ENCODE measurements around the gene BSX. TPM values are rescaled to one million over a fixed set of nuclear protein-coding genes. Genes with fewer than 3 reads are reported as not detected.
A peak's percentile ranks its signal among the peaks of the same experiment; 100 is the strongest.

Gene BSX
- total and polyA plus RNA-seq, 2 experiments from 2014 or later: not detected

DNA sequence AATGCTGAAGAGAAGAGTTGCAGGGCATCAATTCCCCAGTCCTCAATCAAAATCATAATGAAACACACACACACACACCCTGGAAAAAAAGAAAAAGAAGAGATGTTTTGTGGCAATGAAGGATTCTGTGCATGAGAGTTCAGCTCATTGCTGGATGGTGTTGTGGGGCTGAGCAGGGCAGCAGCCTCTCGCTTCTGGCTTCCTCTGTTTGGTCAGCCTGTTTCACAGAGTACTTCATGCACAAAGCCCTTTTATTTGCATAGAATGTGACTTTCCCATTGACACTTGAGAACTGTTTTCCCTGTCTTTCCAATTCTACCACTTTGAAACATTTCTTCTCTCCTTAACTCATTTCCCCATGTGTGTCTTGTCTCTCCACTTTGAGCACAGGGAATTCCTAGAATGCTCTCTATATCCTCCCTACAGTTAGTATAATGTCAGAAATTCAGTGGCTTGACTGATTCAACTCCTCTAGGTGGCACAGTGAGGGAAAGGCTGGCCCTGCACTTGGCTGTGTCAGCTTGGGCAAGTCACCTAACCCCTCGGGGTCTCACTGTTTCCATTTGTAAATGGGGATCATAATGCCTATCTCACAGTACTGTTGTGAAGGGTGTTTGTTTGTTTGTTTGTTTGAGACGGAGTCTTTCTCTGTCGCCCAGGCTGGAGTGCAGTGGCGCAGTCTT, 25.4 kb upstream of the BSX start:
- H3K9me3 ChIP-seq (ENCODE audit: low read depth): no peaks in the 10 kb centered on the region
- no peaks in the 10 kb centered on the region for H3K36me3 ChIP-seq
- peaks cover 3% of the 10 kb centered on the region for H3K27me3 ChIP-seq
- no peak for DNase-seq (ENCODE audit: low read depth in 1 of 2, low spot score in 1 of 2)
- no peak overlapping the region for H3K4me3 ChIP-seq
- TF ChIP-seq, protein P1, sequence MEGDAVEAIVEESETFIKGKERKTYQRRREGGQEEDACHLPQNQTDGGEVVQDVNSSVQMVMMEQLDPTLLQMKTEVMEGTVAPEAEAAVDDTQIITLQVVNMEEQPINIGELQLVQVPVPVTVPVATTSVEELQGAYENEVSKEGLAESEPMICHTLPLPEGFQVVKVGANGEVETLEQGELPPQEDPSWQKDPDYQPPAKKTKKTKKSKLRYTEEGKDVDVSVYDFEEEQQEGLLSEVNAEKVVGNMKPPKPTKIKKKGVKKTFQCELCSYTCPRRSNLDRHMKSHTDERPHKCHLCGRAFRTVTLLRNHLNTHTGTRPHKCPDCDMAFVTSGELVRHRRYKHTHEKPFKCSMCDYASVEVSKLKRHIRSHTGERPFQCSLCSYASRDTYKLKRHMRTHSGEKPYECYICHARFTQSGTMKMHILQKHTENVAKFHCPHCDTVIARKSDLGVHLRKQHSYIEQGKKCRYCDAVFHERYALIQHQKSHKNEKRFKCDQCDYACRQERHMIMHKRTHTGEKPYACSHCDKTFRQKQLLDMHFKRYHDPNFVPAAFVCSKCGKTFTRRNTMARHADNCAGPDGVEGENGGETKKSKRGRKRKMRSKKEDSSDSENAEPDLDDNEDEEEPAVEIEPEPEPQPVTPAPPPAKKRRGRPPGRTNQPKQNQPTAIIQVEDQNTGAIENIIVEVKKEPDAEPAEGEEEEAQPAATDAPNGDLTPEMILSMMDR (IDR thresholded peaks at IDR 0.05; ENCODE audit: low read depth, low read length): no peak
- H3K4me1 ChIP-seq (ENCODE audit: low read depth): peaks cover 6% of the 10 kb centered on the region
- H3K27ac ChIP-seq: no peak overlapping the region

DNA sequence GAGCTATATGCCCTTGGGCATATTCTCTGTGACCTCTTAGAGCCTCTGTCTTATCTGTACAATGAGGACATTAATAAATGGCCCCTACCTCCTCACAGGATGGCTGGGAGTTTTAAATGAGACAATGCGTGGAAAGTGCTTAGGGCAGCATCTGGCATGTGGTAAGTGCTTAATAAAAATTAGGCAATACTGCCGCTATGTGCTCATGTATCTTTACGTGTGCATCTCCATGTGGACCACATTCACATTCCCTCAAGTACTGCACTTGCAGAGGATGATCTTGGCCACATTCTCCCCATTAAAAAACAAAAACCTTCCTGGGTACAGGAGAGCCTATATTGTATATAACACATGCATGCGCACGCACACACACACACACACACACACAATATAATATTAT, 19.1 kb upstream of the BSX start:
- TF ChIP-seq, protein P1 (IDR thresholded peaks at IDR 0.05; ENCODE audit: low read depth, low read length): no peak

DNA sequence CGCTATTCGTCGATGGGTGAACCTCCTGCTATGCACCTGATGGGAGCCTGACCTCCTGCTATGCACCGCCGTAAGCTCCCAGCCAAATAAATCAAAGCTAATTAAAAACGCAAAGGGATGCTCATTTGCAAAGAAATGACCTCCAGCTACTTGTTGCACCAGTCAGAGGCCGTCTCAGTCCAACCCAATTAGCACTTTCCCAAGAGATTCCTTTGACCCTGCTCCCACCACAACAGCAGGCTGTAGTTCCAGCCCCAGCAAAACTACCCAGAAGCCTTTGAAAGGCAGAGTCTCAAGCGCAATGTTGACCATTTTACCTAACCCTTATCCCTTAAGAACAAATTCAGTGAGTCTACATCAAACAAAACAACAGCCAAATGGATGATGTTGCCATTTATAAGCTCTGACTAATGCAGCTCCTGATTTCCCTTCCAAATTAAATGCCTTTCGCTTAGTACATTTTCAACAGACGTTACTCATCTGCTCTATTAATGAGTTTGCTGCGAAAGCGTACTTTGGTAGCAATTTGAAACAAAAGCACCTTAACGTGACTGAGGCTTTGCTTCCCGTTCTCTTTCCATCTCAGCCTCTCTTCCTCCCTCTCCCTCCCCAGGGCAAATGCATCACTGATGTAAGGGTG, 17.2 kb upstream of the BSX start:
- no peak for DNase-seq (ENCODE audit: low read depth in 1 of 2, low spot score in 1 of 2)
- Histone ChIP-seq H3K27ac (no peak overlapping the region), H3K9me3 (ENCODE audit: low read depth) (no peaks in the 10 kb centered on the region), H3K36me3 (no peaks in the 10 kb centered on the region), H3K4me3 (no peak overlapping the region), H3K27me3 (peaks cover 3% of the 10 kb centered on the region), H3K4me1 (ENCODE audit: low read depth) (no peaks in the 10 kb centered on the region)
- TF ChIP-seq, protein P1 (IDR thresholded peaks at IDR 0.05; ENCODE audit: low read depth, low read length): no peak

More for the DNA sequence above, 19.1 kb upstream of the BSX start:
- DNase-seq (ENCODE audit: low read depth in 1 of 2, low spot score in 1 of 2): no peak
- no peaks in the 10 kb centered on the region for H3K4me1 ChIP-seq (ENCODE audit: low read depth)
- H3K27me3 ChIP-seq: peaks cover 3% of the 10 kb centered on the region
- H3K36me3 ChIP-seq: no peaks in the 10 kb centered on the region
- no peak overlapping the region for H3K27ac ChIP-seq
- H3K9me3 ChIP-seq (ENCODE audit: low read depth): no peaks in the 10 kb centered on the region
- no peak overlapping the region for H3K4me3 ChIP-seq

DNA sequence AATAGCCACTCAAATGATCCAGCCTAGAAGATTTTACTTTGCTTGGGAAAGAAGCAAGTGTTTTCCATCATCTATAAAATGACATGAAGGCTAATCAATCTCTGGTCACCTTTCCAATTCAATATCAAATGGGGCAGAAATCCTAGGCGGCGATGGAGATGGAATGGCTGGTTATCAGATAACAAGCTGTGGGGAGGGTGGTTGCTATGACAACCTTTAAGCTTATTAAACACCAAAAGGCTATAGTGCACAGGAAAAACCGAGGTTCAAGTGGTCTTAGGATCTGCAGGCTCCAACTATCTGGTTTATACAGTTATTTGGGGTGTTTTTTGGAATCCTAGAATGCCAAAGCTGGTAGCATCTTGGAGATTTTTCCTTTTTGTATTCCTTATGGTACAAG, 13.9 kb upstream of the BSX start:
- Histone ChIP-seq H3K27ac (no peak overlapping the region), H3K27me3 (no peaks in the 10 kb centered on the region), H3K36me3 (no peaks in the 10 kb centered on the region), H3K9me3 (ENCODE audit: low read depth) (no peaks in the 10 kb centered on the region), H3K4me1 (ENCODE audit: low read depth) (no peaks in the 10 kb centered on the region), H3K4me3 (no peak overlapping the region)
- TF ChIP-seq, protein P1 (IDR thresholded peaks at IDR 0.05; ENCODE audit: low read depth, low read length): no peak
- DNase-seq (ENCODE audit: low read depth in 1 of 2, low spot score in 1 of 2): no peak

DNA sequence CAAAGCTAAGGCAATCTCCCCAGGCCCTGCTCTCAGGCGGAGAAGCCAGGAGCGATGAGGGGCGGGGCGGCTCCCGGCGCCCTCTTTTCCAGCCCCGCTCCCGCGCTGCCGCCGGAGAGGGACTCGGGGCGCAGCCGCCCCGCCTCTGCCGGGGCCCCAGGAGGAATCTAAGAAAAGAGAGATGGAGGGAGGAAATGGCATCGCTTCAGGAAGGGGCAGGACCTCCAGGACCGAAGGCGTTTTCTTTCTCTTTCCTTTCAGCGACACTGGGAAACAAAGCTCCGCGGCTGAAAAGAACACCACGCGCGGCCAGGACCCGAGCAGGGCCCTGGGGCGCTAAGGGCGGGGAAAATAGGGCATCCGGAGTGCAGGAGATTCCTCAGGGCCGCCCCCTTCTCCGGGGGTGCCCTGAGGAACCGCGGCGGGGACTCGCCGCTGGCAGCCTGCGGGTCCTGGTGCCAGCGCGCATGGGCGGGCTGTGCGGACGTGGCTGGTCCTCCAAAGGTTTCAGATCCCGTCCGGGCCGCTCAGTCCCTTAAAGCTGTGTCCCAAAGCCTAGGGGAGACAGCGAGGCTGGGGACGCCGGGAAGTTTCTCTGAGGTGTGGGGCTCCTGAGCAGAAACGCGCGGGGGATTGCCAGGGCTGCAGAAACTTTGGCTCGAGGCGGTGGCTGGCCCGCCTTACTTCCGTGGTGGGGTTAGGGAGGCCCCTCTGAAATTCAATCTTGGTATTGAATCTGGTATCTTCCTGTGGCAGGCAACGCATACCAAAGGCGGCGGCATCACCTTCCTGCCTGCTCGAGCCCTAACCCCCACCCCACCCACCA, 2.8 kb upstream of the BSX start:
- TF ChIP-seq, protein P1 (IDR thresholded peaks at IDR 0.05; ENCODE audit: low read depth, low read length): no peak

More for the DNA sequence above, 2.8 kb upstream of the BSX start:
- peaks cover 4% of the 10 kb centered on the region for H3K4me1 ChIP-seq (ENCODE audit: low read depth)
- H3K9me3 ChIP-seq (ENCODE audit: low read depth): no peaks in the 10 kb centered on the region
- DNase-seq (ENCODE audit: low read depth in 1 of 2, low spot score in 1 of 2): peak; percentile 29 to 54
- H3K36me3 ChIP-seq: no peaks in the 10 kb centered on the region
- peak overlapping the region; percentile 68 for H3K4me3 ChIP-seq
- H3K27ac ChIP-seq: no peak overlapping the region
- peaks cover 93% of the 10 kb centered on the region for H3K27me3 ChIP-seq
